PC-9 (cell line): ENCODE measurements around the gene IGLL1. TPM values are rescaled to one million over a fixed set of nuclear protein-coding genes. Genes with fewer than 3 reads are reported as not detected.
"Not testable (repeated sequence)": the region's sequence is repeated elsewhere in the genome, so short reads cannot be mapped to it uniquely, and the experiment has no call there.

Source experiments
- BruUV-seq: library from RNA; stranded (reverse); fragments of 400-500 nt; replicated peaks from 2 replicates; lab custom pipeline; 2021; lab: Mats Ljungman, UMichigan
- CTCF ChIA-PET: fragments of 300-600 bp; sonication (Branson Sonifier 250); formaldehyde crosslinking; loops from one replicate; lab custom pipeline; 2022; ENCODE audit warnings: antibody characterized with exemption; lab: Charles Lee
- POLR2A ChIA-PET: fragments of 300-600 bp; sonication (Branson Sonifier 250); formaldehyde crosslinking; loops from one replicate; lab custom pipeline; 2022; ENCODE audit warnings: antibody characterized with exemption; ENCODE audit not compliant: unreplicated experiment; lab: Charles Lee
- DNase-seq, 2 experiments: peaks; one replicate each; pipeline versions ENCODE4 v3.0.0 to v3.0.0-alpha.2; 2015 to 2022; ENCODE audit warnings: mixed read lengths in 1 of 2
- H2AFZ ChIP-seq: fragments of 200-600 bp; sonication (generic); 2 replicates; pipeline ENCODE4 v1.8.1; 2017; ENCODE audit warnings: antibody characterized with exemption
- H3F3A ChIP-seq: fragments of 200-600 bp; sonication (generic); 2 replicates; pipeline ENCODE4 v1.8.1; 2017; ENCODE audit warnings: antibody characterized with exemption, mild to moderate bottlenecking, low read depth; ENCODE audit not compliant: insufficient read depth
- H3K27ac ChIP-seq: fragments of 200-600 bp; sonication (generic); 2 replicates; pipeline ENCODE4 v1.6.1; 2016; ENCODE audit warnings: mixed run types
- H3K27me3 ChIP-seq: fragments of 200-600 bp; sonication (generic); 2 replicates; pipeline ENCODE4 v1.6.1; 2016; ENCODE audit warnings: low read depth, mixed run types; ENCODE audit not compliant: insufficient read depth
- H3K36me3 ChIP-seq: fragments of 200-600 bp; sonication (generic); 2 replicates; pipeline ENCODE4 v1.6.1; 2016; ENCODE audit warnings: low read depth, mixed run types
- H3K4me1 ChIP-seq: fragments of 200-600 bp; sonication (generic); replicated peaks from 2 replicates; pipeline ENCODE4 v1.6.1; 2016; ENCODE audit warnings: mixed run types; ENCODE audit not compliant: insufficient read depth
- H3K4me2 ChIP-seq: fragments of 200-600 bp; sonication (generic); 2 replicates; pipeline ENCODE4 v1.6.1; 2017; ENCODE audit warnings: mixed run types
- H3K4me3 ChIP-seq: fragments of 200-600 bp; sonication (generic); 2 replicates; pipeline ENCODE4 v1.6.1; 2016; ENCODE audit warnings: mixed run types
- H3K79me2 ChIP-seq: fragments of 200-600 bp; sonication (generic); 2 replicates; pipeline ENCODE4 v1.6.1; 2017; ENCODE audit warnings: low read depth, mixed run types
- H3K9me2 ChIP-seq: fragments of 200-600 bp; sonication (generic); 2 replicates; pipeline ENCODE4 v1.8.1; 2017; ENCODE audit warnings: mild to moderate bottlenecking; ENCODE audit not compliant: insufficient read depth
- H3K9me3 ChIP-seq: fragments of 200-600 bp; sonication (generic); 2 replicates; pipeline ENCODE4 v1.8.1; 2016; ENCODE audit warnings: low read depth; ENCODE audit not compliant: insufficient read depth
- H4K20me1 ChIP-seq: fragments of 200-600 bp; sonication (generic); 2 replicates; pipeline ENCODE4 v1.8.1; 2017; ENCODE audit not compliant: insufficient read depth
- EZH2 ChIP-seq: fragments of 200-600 bp; sonication (generic); IDR thresholded peaks from 2 replicates; pipeline ENCODE4 v1.8.0; 2017; ENCODE audit warnings: antibody characterized with exemption, low read depth
- intact Hi-C: fragments of 100-400 bp; cut with micrococcal nuclease; formaldehyde crosslinking; loops from one replicate; pipeline ENCODE4 v1.10.0; 2022; ENCODE audit not compliant: unreplicated experiment
- total RNA-seq: library from RNA; stranded (reverse); gene quantifications from 2 replicates; pipeline ENCODE4 v1.2.3, GENCODE V29; 2021
- TF ChIP-seq, protein P1 (sequence below): fragments of 200-600 bp; sonication (generic); conservative IDR thresholded peaks from 2 replicates; pipeline ENCODE4 v1.6.1; 2017; ENCODE audit warnings: mixed run types, antibody characterized with exemption, mild to moderate bottlenecking, moderate library complexity

IGLL1 gene
- total RNA-seq, 1 experiment from 2014 or later = not detected

GRCh38 chr22:23537830-23538695 lies 42.0 kb downstream of the IGLL1 start:
- H2AFZ ChIP-seq, H3F3A ChIP-seq, H4K20me1 ChIP-seq, DNase-seq, H3K27ac ChIP-seq, POLR2A ChIA-PET, H3K4me2 ChIP-seq, CTCF ChIA-PET, H3K36me3 ChIP-seq, H3K9me3 ChIP-seq, H3K4me1 ChIP-seq, H3K4me3 ChIP-seq, H3K9me2 ChIP-seq, BruUV-seq, H3K79me2 ChIP-seq: not testable (repeated sequence)
- peaks cover 73% of the 10 kb centered on the region for H3K27me3 ChIP-seq
- intact Hi-C loops = loop anchor here (2.0 to 10.0 kb wide), 2 partner anchors 133 to 579 kb away; no protein-coding TSS in a partner anchor

DNA sequence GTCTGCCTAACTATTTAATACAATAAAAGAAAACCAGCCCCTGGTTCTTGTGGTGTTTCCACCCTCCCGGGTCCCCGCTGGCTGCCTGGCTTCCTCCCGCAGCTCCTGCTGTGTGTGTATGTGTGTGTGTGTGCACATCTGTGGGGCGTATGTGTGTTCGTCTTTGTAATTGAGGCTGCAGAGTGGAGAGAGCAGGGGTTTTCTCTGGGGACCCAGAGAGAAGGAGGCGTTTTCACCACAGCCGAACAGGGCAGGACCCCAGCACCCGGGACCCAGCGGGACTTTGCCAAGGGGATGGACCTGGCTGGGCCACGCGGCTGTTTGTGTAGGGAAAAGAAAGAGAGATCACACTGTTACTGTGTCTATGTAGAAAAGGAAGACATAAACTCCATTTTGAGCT lies 42.7 kb downstream of the IGLL1 start:
- POLR2A ChIA-PET = no interaction called here
- no TSS peak for BruUV-seq
- no peak overlapping the region for H3K4me2 ChIP-seq

GRCh38 chr22:23536821-23537345 lies 43.2 kb downstream of the IGLL1 start:
- Histone ChIP-seq H3K9me3 (no peaks in the 10 kb centered on the region), H2AFZ (no peak overlapping the region), H3K4me3 (no peak overlapping the region), H3K79me2 (no peaks in the 10 kb centered on the region), H4K20me1 (no peaks in the 10 kb centered on the region), H3K27ac (no peak overlapping the region), H3K36me3 (no peaks in the 10 kb centered on the region), H3K9me2 (no peaks in the 10 kb centered on the region), H3F3A (no peaks in the 10 kb centered on the region), H3K27me3 (peaks cover 73% of the 10 kb centered on the region), H3K4me2 (no peak overlapping the region), H3K4me1 (no peaks in the 10 kb centered on the region)
- TF ChIP-seq EZH2 = no peak
- TF ChIP-seq, protein P1, sequence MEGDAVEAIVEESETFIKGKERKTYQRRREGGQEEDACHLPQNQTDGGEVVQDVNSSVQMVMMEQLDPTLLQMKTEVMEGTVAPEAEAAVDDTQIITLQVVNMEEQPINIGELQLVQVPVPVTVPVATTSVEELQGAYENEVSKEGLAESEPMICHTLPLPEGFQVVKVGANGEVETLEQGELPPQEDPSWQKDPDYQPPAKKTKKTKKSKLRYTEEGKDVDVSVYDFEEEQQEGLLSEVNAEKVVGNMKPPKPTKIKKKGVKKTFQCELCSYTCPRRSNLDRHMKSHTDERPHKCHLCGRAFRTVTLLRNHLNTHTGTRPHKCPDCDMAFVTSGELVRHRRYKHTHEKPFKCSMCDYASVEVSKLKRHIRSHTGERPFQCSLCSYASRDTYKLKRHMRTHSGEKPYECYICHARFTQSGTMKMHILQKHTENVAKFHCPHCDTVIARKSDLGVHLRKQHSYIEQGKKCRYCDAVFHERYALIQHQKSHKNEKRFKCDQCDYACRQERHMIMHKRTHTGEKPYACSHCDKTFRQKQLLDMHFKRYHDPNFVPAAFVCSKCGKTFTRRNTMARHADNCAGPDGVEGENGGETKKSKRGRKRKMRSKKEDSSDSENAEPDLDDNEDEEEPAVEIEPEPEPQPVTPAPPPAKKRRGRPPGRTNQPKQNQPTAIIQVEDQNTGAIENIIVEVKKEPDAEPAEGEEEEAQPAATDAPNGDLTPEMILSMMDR = no peak
- DNase-seq = no peak
- ChIA-PET POLR2A (no interaction called here), CTCF (no interaction called here)
- intact Hi-C loops = loop anchor here (10.0 kb wide), 1 partner anchor 132 kb away; no protein-coding TSS in a partner anchor
- BruUV-seq = no TSS peak

More for the DNA sequence above, 42.7 kb downstream of the IGLL1 start:
- H3K27me3 ChIP-seq = peaks cover 73% of the 10 kb centered on the region
- no peaks in the 10 kb centered on the region for H4K20me1 ChIP-seq
- H3K36me3 ChIP-seq = no peaks in the 10 kb centered on the region
- CTCF ChIA-PET = no interaction called here
- no peak for TF ChIP-seq EZH2
- TF ChIP-seq, protein P1 = no peak
- H3K79me2 ChIP-seq = no peaks in the 10 kb centered on the region
- no peak for DNase-seq
- no peak overlapping the region for H3K27ac ChIP-seq
- H2AFZ ChIP-seq = no peak overlapping the region
- intact Hi-C loops = loop anchor here (10.0 kb wide), 1 partner anchor 133 kb away; no protein-coding TSS in a partner anchor
- H3K9me3 ChIP-seq = no peaks in the 10 kb centered on the region
- no peaks in the 10 kb centered on the region for H3K4me1 ChIP-seq
- no peak overlapping the region for H3K4me3 ChIP-seq
- no peaks in the 10 kb centered on the region for H3F3A ChIP-seq
- no peaks in the 10 kb centered on the region for H3K9me2 ChIP-seq

DNA sequence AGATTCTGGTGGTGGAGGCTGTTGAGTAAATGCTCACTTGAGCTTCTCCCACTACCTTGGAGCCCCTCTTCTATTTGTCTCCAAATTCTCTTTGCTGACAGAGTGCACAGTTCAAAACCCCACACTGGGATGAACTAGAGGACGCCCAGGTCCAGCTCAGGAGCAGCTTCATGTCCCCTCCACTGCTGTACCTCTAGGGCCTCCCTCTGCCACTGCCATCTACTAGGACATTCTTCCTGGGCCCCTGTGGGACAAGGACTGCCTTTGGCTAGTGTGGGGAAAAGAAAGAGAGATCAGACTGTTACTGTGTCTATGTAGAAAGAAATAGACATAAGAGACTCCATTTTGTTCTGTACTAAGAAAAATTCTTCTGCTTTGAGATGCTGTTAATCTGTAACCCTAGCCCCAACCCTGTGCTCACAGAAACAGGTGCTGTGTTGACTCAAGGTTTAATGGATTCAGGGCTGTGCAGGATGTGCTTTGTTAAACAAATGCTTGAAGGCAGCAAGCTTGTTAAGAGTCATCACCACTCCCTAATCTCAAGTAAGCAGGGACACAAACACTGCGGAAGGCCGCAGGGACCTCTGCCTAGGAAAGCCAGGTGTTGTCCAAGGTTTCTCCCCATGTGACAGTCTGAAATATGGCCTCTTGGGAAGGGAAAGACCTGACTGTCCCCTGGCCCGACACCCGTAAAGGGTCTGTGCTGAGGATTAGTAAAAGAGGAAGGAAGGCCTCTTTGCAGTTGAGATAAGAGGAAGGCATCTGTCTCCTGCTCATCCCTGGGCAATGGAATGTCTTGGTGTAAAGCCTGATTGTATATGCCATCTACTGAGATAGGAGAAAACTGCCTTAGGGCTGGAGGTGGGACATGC lies 44.1 kb downstream of the IGLL1 start:
- H3K79me2 ChIP-seq, BruUV-seq, H3F3A ChIP-seq, POLR2A ChIA-PET, H3K36me3 ChIP-seq, DNase-seq, H3K9me2 ChIP-seq, CTCF ChIA-PET, H3K4me1 ChIP-seq, H3K9me3 ChIP-seq, H4K20me1 ChIP-seq, H3K4me3 ChIP-seq, H3K27ac ChIP-seq, H3K4me2 ChIP-seq, H2AFZ ChIP-seq: not testable (repeated sequence)
- intact Hi-C loops = loop anchor here (10.0 kb wide), 1 partner anchor 131 kb away; no protein-coding TSS in a partner anchor
- H3K27me3 ChIP-seq = peaks cover 77% of the 10 kb centered on the region
